ENCODE data around the gene FLRT1.

The FLRT1 gene

DNA sequence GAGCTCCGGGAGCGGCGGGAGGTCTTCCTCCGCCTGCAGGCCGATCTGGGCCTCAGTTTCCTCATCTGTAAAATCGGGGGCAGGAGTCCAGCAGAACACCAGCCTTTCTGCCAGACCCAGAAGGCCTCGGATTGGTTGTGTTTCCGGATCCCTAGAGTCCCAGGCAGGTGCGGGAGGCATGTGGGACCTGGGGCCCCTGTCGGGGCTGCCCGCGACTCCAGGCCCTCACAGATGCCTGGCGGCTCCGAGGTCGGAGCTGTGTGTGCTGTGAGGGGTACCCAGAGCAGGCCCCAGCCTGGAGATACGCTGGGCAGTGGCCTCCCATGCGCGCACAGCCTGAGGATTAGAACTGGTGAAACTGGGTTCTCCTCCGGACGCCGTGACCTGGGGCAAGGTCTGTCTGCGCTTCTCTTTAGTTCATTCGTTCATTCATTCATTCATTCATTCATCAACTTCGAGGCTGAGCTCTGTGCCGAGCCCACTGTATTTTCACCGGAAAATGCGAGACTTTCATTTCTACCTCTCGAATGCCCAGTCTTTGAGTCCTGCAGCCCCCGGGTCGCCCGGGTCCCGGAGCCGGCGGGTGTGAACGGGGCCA, 24.6 kb downstream of the FLRT1 start:
- CTCF ChIA-PET: no interaction called here

DNA sequence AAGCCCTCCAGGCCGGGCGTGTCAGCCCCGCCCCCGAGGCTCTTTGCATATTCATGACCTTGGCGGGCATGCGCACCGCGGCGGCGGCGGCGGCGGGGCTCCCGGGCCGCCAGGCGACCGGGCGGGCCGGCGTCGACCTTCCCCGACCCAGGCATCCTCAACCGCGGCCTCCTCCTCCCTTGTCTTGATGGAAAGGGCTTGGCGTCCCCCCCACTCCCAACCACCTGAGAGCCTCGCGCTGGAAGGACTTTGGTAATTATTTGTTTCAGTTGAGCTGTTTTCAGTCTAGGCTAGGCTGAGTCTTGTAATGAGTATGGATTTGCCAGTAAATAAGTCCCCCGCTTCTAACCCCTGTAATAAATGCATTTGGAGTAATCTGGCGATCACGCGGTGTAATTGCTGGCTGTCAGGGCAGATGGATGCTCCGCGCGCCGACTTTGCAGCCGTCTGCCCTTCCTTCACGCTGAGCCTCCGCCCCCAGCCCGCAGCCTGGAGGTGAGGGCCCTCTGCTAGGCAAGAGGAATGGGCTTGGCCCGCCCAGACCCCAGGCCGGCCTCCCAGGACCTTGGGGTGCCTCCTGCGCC, 25.2 kb downstream of the FLRT1 start:
- ChIA-PET CTCF (no interaction called here), POLR2A (no interaction called here)
- peaks cover 0 to 13% (median 8%) of the 10 kb centered on the region in 4 experiments for H3K4me1 ChIP-seq (ENCODE audit: control extremely low read depth in 1 of 4, control insufficient read depth in 4 of 4, insufficient read depth in 4 of 4, low read length in 3 of 4)
- H3K36me3 ChIP-seq (ENCODE audit: control insufficient read depth in 4 of 4, insufficient read depth in 4 of 4, low read length in 3 of 4): no peaks in the 10 kb centered on the region
- peak overlapping the region in 6 of 7 experiments; percentile 28 to 72 (median 55) for H3K4me3 ChIP-seq (ENCODE audit: control insufficient read depth in 1 of 7, extremely low read depth in 1 of 7, insufficient read depth in 4 of 7, low read depth in 2 of 7, low read length in 6 of 7)
- no peaks in the 10 kb centered on the region for H3K9me3 ChIP-seq (ENCODE audit: control extremely low read depth in 1 of 5, control insufficient read depth in 4 of 5, insufficient read depth in 2 of 5, low read depth in 1 of 5, low read length in 4 of 5)
- under 1% methylated on average over 18 of the region's 42 CpGs for WGBS (ENCODE audit: insufficient coverage)
- peak; percentile 31 to 56 (median 49) for DNase-seq
- H3K27me3 ChIP-seq (replicated peaks in 2 of 5; ENCODE audit: control insufficient read depth in 4 of 5, insufficient read depth in 5 of 5, low read length in 4 of 5): peaks cover 0 to 45% (median 19%) of the 10 kb centered on the region in 5 experiments
- no peak overlapping the region for H3K27ac ChIP-seq (ENCODE audit: insufficient read depth in 1 of 2, low read depth in 1 of 2, low read length in 2 of 2, poor library complexity in 1 of 2, severe bottlenecking in 2 of 2)

More for the DNA sequence above, 24.6 kb downstream of the FLRT1 start:
- Histone ChIP-seq H3K4me3 (ENCODE audit: control insufficient read depth in 1 of 7, extremely low read depth in 1 of 7, insufficient read depth in 4 of 7, low read depth in 2 of 7, low read length in 6 of 7) (peak overlapping the region in 6 of 7 experiments; percentile 28 to 72 (median 55)), H3K27ac (ENCODE audit: insufficient read depth in 1 of 2, low read depth in 1 of 2, low read length in 2 of 2, poor library complexity in 1 of 2, severe bottlenecking in 2 of 2) (no peak overlapping the region), H3K4me1 (ENCODE audit: control extremely low read depth in 1 of 4, control insufficient read depth in 4 of 4, insufficient read depth in 4 of 4, low read length in 3 of 4) (peaks cover 0 to 13% (median 8%) of the 10 kb centered on the region in 4 experiments), H3K27me3 (replicated peaks in 2 of 5; ENCODE audit: control insufficient read depth in 4 of 5, insufficient read depth in 5 of 5, low read length in 4 of 5) (peaks cover 0 to 45% (median 19%) of the 10 kb centered on the region in 5 experiments), H3K36me3 (ENCODE audit: control insufficient read depth in 4 of 4, insufficient read depth in 4 of 4, low read length in 3 of 4) (no peaks in the 10 kb centered on the region), H3K9me3 (ENCODE audit: control extremely low read depth in 1 of 5, control insufficient read depth in 4 of 5, insufficient read depth in 2 of 5, low read depth in 1 of 5, low read length in 4 of 5) (no peaks in the 10 kb centered on the region)
- 7% methylated on average over 24 of the region's 35 CpGs for WGBS (ENCODE audit: insufficient coverage)
- POLR2A ChIA-PET: no interaction called here
- DNase-seq: peak in 1 of 3 donors; percentile 5

DNA sequence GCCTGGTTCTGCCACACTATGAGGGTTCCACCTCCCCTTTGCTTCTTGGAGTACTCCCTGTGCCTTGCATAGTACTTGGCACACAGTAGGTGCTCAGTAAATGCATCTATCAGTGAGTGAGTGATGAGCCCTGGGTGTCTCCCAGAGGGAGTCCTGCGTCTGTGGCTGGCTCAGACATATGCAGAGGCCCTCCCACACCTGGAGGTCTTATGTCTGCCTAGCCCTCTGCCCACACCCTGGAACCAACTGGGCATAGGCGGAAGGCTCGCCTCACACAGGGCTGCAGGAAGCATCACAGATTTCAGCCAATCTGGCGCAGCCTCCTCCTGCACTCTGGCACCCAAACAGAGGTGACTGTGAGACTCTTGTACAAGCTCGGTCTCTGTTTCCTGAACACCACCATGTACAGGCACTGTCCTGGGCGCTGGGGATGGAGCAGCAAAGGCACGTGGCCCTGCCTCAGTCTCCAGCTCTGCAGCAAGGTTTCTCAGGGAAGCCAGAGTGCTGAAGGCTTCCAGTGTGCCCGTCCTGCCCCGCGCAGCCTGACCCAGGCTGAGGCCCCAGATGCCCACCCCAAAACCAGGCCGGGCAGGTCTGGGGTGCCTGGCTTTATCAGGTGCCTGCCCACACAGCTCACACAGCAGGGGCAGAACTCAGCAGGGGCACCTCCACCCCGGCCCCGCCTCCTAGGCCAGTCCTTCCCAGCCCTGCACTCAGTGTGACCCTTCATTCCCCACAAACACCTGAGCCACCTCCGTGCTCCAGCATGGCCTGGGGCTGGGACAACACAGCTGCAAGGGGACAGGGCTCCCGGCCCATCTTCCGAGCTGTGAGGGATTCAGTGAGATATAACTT, 26.7 kb downstream of the FLRT1 start:
- CTCF ChIA-PET: interaction anchor here (0.6 kb wide), 1 partner anchor 184 kb away, joined by 3 read pairs; no protein-coding TSS in a partner anchor
- no peak for DNase-seq
- 96% methylated on average over 16 of the region's 16 CpGs for WGBS (ENCODE audit: insufficient coverage)
- Histone ChIP-seq H3K27me3 (replicated peaks in 2 of 5; ENCODE audit: control insufficient read depth in 4 of 5, insufficient read depth in 5 of 5, low read length in 4 of 5) (peaks cover 0 to 51% (median 19%) of the 10 kb centered on the region in 5 experiments), H3K4me1 (ENCODE audit: control extremely low read depth in 1 of 4, control insufficient read depth in 4 of 4, insufficient read depth in 4 of 4, low read length in 3 of 4) (peaks cover 0 to 13% (median 8%) of the 10 kb centered on the region in 4 experiments), H3K36me3 (ENCODE audit: control insufficient read depth in 4 of 4, insufficient read depth in 4 of 4, low read length in 3 of 4) (no peaks in the 10 kb centered on the region), H3K4me3 (ENCODE audit: control insufficient read depth in 1 of 7, extremely low read depth in 1 of 7, insufficient read depth in 4 of 7, low read depth in 2 of 7, low read length in 6 of 7) (no peak overlapping the region), H3K27ac (ENCODE audit: insufficient read depth in 1 of 2, low read depth in 1 of 2, low read length in 2 of 2, poor library complexity in 1 of 2, severe bottlenecking in 2 of 2) (no peak overlapping the region), H3K9me3 (ENCODE audit: control extremely low read depth in 1 of 5, control insufficient read depth in 4 of 5, insufficient read depth in 2 of 5, low read depth in 1 of 5, low read length in 4 of 5) (no peaks in the 10 kb centered on the region)
- POLR2A ChIA-PET: no interaction called here

DNA sequence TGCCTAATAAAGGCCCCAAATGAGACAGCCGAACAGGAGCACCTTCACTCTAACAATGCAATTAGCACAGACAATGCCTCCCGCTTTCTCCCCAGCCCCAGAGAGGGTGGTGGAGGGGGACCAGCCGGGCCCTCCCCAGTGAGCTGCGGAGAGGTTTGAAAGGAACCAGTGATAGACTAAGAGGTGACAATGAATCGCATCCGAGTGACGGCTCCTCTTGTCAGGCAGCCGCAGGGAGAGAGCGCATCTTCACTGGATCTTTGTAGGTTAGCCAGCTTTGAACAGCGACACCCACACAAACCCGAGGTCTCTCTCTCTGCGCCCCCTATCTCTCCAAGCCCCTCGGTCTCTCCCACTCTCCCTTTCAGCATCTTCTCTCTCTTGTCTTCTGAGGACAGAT, 28.0 kb downstream of the FLRT1 start:
- CTCF ChIA-PET: no interaction called here
- peaks cover 0 to 13% (median 8%) of the 10 kb centered on the region in 4 experiments for H3K4me1 ChIP-seq (ENCODE audit: control extremely low read depth in 1 of 4, control insufficient read depth in 4 of 4, insufficient read depth in 4 of 4, low read length in 3 of 4)
- WGBS (ENCODE audit: insufficient coverage): over 99% methylated on average over 11 of the region's 13 CpGs
- H3K4me3 ChIP-seq (ENCODE audit: control insufficient read depth in 1 of 7, extremely low read depth in 1 of 7, insufficient read depth in 4 of 7, low read depth in 2 of 7, low read length in 6 of 7): no peak overlapping the region
- H3K27ac ChIP-seq (ENCODE audit: insufficient read depth in 1 of 2, low read depth in 1 of 2, low read length in 2 of 2, poor library complexity in 1 of 2, severe bottlenecking in 2 of 2): no peak overlapping the region
- POLR2A ChIA-PET: no interaction called here
- H3K36me3 ChIP-seq (ENCODE audit: control insufficient read depth in 4 of 4, insufficient read depth in 4 of 4, low read length in 3 of 4): no peaks in the 10 kb centered on the region
- no peaks in the 10 kb centered on the region for H3K9me3 ChIP-seq (ENCODE audit: control extremely low read depth in 1 of 5, control insufficient read depth in 4 of 5, insufficient read depth in 2 of 5, low read depth in 1 of 5, low read length in 4 of 5)
- peaks cover 0 to 51% (median 19%) of the 10 kb centered on the region in 5 experiments for H3K27me3 ChIP-seq (replicated peaks in 2 of 5; ENCODE audit: control insufficient read depth in 4 of 5, insufficient read depth in 5 of 5, low read length in 4 of 5)
- DNase-seq: no peak

DNA sequence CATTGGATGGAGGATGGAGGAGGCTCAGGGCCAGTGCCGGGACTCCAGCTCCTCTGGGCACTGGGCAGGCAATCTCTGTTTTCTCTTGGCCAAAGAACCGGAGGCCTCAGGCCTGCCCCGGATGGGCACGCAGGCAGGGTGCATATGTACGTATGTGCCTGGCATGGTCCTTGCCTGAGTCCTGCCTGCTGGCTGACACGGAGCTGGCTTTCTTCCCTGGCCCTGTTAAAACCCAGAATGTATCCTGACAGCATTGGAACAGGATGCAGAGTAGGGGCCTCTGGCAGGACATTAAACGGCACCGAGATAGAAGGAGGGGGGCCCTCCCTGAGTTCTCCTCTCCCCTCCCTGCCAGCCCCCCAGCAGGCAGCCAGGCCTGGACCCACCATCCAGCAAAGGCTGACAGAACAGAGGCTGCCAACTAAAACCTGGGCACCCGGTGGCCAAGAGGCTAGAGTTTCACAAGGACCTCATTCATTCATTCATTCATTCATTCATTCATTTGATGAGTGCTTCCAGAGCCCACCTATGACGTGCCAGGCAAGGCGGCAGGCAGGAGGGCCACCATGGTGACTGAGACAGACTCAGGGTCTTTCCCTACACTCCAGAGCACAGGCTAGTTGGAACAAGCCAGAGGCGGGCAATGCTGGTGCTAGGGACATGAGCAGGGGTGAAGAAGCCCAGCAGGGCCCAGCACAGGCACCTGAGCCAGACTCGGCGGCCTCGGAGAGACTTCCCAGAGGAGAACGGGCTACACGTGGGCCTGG, 28.8 kb downstream of the FLRT1 start:
- DNase-seq: no peak
- Histone ChIP-seq H3K9me3 (ENCODE audit: control extremely low read depth in 1 of 5, control insufficient read depth in 4 of 5, insufficient read depth in 2 of 5, low read depth in 1 of 5, low read length in 4 of 5) (no peaks in the 10 kb centered on the region), H3K4me1 (ENCODE audit: control extremely low read depth in 1 of 4, control insufficient read depth in 4 of 4, insufficient read depth in 4 of 4, low read length in 3 of 4) (peaks cover 0 to 13% (median 8%) of the 10 kb centered on the region in 4 experiments), H3K27ac (ENCODE audit: insufficient read depth in 1 of 2, low read depth in 1 of 2, low read length in 2 of 2, poor library complexity in 1 of 2, severe bottlenecking in 2 of 2) (no peak overlapping the region), H3K36me3 (ENCODE audit: control insufficient read depth in 4 of 4, insufficient read depth in 4 of 4, low read length in 3 of 4) (no peaks in the 10 kb centered on the region), H3K4me3 (ENCODE audit: control insufficient read depth in 1 of 7, extremely low read depth in 1 of 7, insufficient read depth in 4 of 7, low read depth in 2 of 7, low read length in 6 of 7) (no peak overlapping the region), H3K27me3 (replicated peaks in 2 of 5; ENCODE audit: control insufficient read depth in 4 of 5, insufficient read depth in 5 of 5, low read length in 4 of 5) (peaks cover 0 to 46% (median 19%) of the 10 kb centered on the region in 5 experiments)
- ChIA-PET CTCF (no interaction called here), POLR2A (no interaction called here)
- 98% methylated on average over 14 of the region's 17 CpGs for WGBS (ENCODE audit: insufficient coverage)

DNA sequence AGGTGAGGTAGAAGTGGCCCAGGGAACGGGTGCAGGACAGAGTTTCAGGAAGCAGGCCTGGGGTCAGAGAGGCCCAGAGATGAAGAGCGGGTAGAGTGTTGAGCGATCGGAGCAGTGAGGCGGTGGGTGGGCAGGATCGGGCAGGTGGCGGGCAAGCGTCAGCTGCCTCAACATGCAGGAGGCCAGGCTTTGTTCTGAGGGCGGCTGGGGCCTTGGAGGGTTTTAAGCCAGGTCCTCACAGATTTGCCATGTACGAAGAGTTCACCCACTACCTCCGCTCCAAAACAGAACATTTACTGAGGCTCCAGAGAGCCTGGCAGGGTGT, 29.4 kb downstream of the FLRT1 start:
- ChIA-PET POLR2A (no interaction called here), CTCF (no interaction called here)
- DNase-seq: no peak
- Histone ChIP-seq H3K4me3 (ENCODE audit: control insufficient read depth in 1 of 7, extremely low read depth in 1 of 7, insufficient read depth in 4 of 7, low read depth in 2 of 7, low read length in 6 of 7) (no peak overlapping the region), H3K4me1 (ENCODE audit: control extremely low read depth in 1 of 4, control insufficient read depth in 4 of 4, insufficient read depth in 4 of 4, low read length in 3 of 4) (peaks cover 0 to 13% (median 8%) of the 10 kb centered on the region in 4 experiments), H3K27me3 (replicated peaks in 2 of 5; ENCODE audit: control insufficient read depth in 4 of 5, insufficient read depth in 5 of 5, low read length in 4 of 5) (peaks cover 0 to 40% (median 19%) of the 10 kb centered on the region in 5 experiments), H3K9me3 (ENCODE audit: control extremely low read depth in 1 of 5, control insufficient read depth in 4 of 5, insufficient read depth in 2 of 5, low read depth in 1 of 5, low read length in 4 of 5) (no peaks in the 10 kb centered on the region), H3K36me3 (ENCODE audit: control insufficient read depth in 4 of 4, insufficient read depth in 4 of 4, low read length in 3 of 4) (no peaks in the 10 kb centered on the region), H3K27ac (ENCODE audit: insufficient read depth in 1 of 2, low read depth in 1 of 2, low read length in 2 of 2, poor library complexity in 1 of 2, severe bottlenecking in 2 of 2) (no peak overlapping the region)
- WGBS (ENCODE audit: insufficient coverage): 96% methylated on average over 10 of the region's 11 CpGs

Measured in common myeloid progenitor, CD34-positive (primary cell).